Bronchial epithelial cell (primary cell): ENCODE results near the gene P2RX4. TPM values are rescaled to one million over a fixed set of nuclear protein-coding genes. Genes with fewer than 3 reads are reported as not detected.

ENCODE experiments used
- DNase-seq: peaks from one replicate; pipeline ENCODE4 v3.0.0-alpha.2; 2010; ENCODE audit warnings: low read depth
- FAIRE-seq: peaks from 2 replicates; lab custom pipeline; 2011; peaks lifted over from hg19 to GRCh38; lab: Jason Lieb, UNC
- H3K27me3 ChIP-seq: 2 replicates; pipeline ENCODE4 v1.5.1; 2011; ENCODE audit warnings: low read length; ENCODE audit not compliant: control insufficient read depth, insufficient read depth
- H3K36me3 ChIP-seq: 2 replicates; pipeline ENCODE4 v1.5.1; 2011; ENCODE audit warnings: low read length; ENCODE audit not compliant: control insufficient read depth, insufficient read depth
- H3K4me3 ChIP-seq: 2 replicates; pipeline ENCODE4 v1.5.1; 2011; ENCODE audit warnings: mild to moderate bottlenecking, low read depth, low read length, control low read depth
- CTCF ChIP-seq: IDR thresholded peaks from 2 replicates; pipeline ENCODE4 v1.5.1; 2011; ENCODE audit warnings: mild to moderate bottlenecking, moderate library complexity, low read length, control low read depth, inconsistent platforms; ENCODE audit not compliant: insufficient read depth, severe bottlenecking
- total RNA-seq: library from RNA; depleted of rRNA; stranded (reverse); fragments of >200 nt; gene quantifications from 2 replicates; pipeline ENCODE4 v1.2.1, GENCODE V29; 2014

P2RX4 gene
- total RNA-seq, 1 donor from 2014 or later: 13.4 TPM

- no peaks in the 10 kb centered on the region for H3K36me3 ChIP-seq
Observed at GRCh38 chr12:121167232-121167820, 42.6 kb upstream of the P2RX4 start.

GRCh38 chr12:121167951-121168350 lies 42.0 kb upstream of the P2RX4 start:
- Histone ChIP-seq H3K4me3 (no peak overlapping the region), H3K36me3 (no peaks in the 10 kb centered on the region), H3K27me3 (no peaks in the 10 kb centered on the region)
- no peak for DNase-seq
- FAIRE-seq: no peak
- no peak for TF ChIP-seq CTCF

More at GRCh38 chr12:121167232-121167820, 42.6 kb upstream of the P2RX4 start:
- DNase-seq (no peak), FAIRE-seq (no peak)
- H3K27me3 ChIP-seq: no peaks in the 10 kb centered on the region
- H3K4me3 ChIP-seq: no peak overlapping the region
- TF ChIP-seq CTCF: no peak

GRCh38 chr12:121170151-121170550 lies 39.8 kb upstream of the P2RX4 start:
- FAIRE-seq (no peak), DNase-seq (no peak)
- no peaks in the 10 kb centered on the region for H3K27me3 ChIP-seq
- H3K4me3 ChIP-seq: no peak overlapping the region
- H3K36me3 ChIP-seq: no peaks in the 10 kb centered on the region
- no peak for TF ChIP-seq CTCF

- no peak for TF ChIP-seq CTCF
- H3K27me3 ChIP-seq: no peaks in the 10 kb centered on the region
- no peak overlapping the region for H3K4me3 ChIP-seq
- FAIRE-seq (no peak), DNase-seq (peak; percentile 19)
- H3K36me3 ChIP-seq: no peaks in the 10 kb centered on the region
Observed at GRCh38 chr12:121170611-121171260, 39.2 kb upstream of the P2RX4 start.

GRCh38 chr12:121172145-121172544 lies 37.8 kb upstream of the P2RX4 start:
- no peak for FAIRE-seq
- no peak overlapping the region for H3K4me3 ChIP-seq
- no peak for DNase-seq
- H3K27me3 ChIP-seq: no peaks in the 10 kb centered on the region
- no peak for TF ChIP-seq CTCF
- no peaks in the 10 kb centered on the region for H3K36me3 ChIP-seq
